ENCODE measurements around the gene MMP28. TPM values are rescaled to one million over a fixed set of nuclear protein-coding genes. Genes with fewer than 3 reads are reported as not detected.

MMP28 gene
- polyA plus RNA-seq, 2 of the 4 experiments (the other 2 are of a cell fraction): 6.6 to 6.7 TPM

GRCh38 chr17:35799942-35800341 lies 4.5 kb upstream of the MMP28 start:
- FAIRE-seq: no peak
- CTCF ChIA-PET: interaction anchor here (1.1 to 30.3 kb wide), 3 partner anchors 7 to 33 kb away, joined by 4 to 2039 read pairs (median 170); partner anchors contain the start of genes C17orf50, GAS2L2 and TAF15
- ATAC-seq: peak in 1 of 2 experiments; percentile 15; a peak in 2 of 6 replicates

DNA sequence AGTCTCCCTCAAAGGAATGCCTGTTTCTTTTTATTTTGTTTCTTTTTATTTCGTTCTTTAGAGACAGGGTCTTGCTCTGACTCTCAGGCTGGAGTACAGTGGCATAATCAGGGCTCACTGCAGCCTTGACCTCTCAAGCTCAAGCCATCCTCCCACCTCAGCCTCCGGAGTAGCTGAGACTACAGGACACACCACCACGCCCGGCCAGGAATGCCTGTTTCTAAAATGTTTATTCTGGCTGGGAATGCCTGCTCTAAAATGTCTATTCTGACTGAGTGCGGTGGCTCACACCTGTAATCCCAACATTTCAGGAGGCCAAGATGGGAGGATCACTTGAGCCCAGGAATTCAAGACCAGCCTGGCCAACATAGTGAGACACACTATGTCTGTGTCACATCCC lies 2.5 kb upstream of the MMP28 start:
- DNase-seq (ENCODE audit: low read depth in 1 of 2, low spot score in 1 of 2) (no peak), FAIRE-seq (no peak), ATAC-seq (no peak)
- CTCF ChIA-PET: interaction anchor here (10.3 to 30.3 kb wide), 2 partner anchors 9 to 29 kb away, joined by 170 to 2039 read pairs; partner anchors contain the start of genes C17orf50, GAS2L2 and TAF15
- WGBS (ENCODE audit: missing lambda C conversion rate): 58% methylated on average over 5 of the region's 5 CpGs
- POLR2A ChIA-PET: interaction anchor here (3.5 kb wide), 1 partner anchor 12 kb away, joined by 20 read pairs; the partner anchor contains the start of gene TAF15
- Histone ChIP-seq H3K4me3 (no peak overlapping the region), H3K9me3 (no peaks in the 10 kb centered on the region), H3K4me2 (no peak overlapping the region), H3K4me1 (peaks cover 13% of the 10 kb centered on the region), H3K27ac (no peak overlapping the region)
- TF ChIP-seq, protein P1, sequence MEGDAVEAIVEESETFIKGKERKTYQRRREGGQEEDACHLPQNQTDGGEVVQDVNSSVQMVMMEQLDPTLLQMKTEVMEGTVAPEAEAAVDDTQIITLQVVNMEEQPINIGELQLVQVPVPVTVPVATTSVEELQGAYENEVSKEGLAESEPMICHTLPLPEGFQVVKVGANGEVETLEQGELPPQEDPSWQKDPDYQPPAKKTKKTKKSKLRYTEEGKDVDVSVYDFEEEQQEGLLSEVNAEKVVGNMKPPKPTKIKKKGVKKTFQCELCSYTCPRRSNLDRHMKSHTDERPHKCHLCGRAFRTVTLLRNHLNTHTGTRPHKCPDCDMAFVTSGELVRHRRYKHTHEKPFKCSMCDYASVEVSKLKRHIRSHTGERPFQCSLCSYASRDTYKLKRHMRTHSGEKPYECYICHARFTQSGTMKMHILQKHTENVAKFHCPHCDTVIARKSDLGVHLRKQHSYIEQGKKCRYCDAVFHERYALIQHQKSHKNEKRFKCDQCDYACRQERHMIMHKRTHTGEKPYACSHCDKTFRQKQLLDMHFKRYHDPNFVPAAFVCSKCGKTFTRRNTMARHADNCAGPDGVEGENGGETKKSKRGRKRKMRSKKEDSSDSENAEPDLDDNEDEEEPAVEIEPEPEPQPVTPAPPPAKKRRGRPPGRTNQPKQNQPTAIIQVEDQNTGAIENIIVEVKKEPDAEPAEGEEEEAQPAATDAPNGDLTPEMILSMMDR (IDR thresholded peaks at IDR 0.05): no peak
- TF ChIP-seq ESRRA (IDR thresholded peaks at IDR 0.05; ENCODE audit: borderline replicate concordance, low read length): no peak
- TF ChIP-seq KDM1A (IDR thresholded peaks at IDR 0.05; ENCODE audit: low read depth): no peak
- no peak for TF ChIP-seq PHF8 (IDR thresholded peaks at IDR 0.05; ENCODE audit: borderline replicate concordance, low read depth)
- no peak for TF ChIP-seq FOXS1 (CRISPR knock-in tag; IDR thresholded peaks at IDR 0.05)
- TF ChIP-seq BHLHE40 (IDR thresholded peaks at IDR 0.05; ENCODE audit: low read depth, low read length): no peak
- no peak for TF ChIP-seq HEYL (CRISPR knock-in tag; IDR thresholded peaks at IDR 0.05)
- TF ChIP-seq JUNB (IDR thresholded peaks at IDR 0.05): no peak
- TF ChIP-seq HOXB13 (CRISPR knock-in tag; IDR thresholded peaks at IDR 0.05; ENCODE audit: low read depth): no peak
- no peak for TF ChIP-seq CHD2 (IDR thresholded peaks at IDR 0.05; ENCODE audit: low read length, partially characterized antibody)
- TF ChIP-seq, protein P2, sequence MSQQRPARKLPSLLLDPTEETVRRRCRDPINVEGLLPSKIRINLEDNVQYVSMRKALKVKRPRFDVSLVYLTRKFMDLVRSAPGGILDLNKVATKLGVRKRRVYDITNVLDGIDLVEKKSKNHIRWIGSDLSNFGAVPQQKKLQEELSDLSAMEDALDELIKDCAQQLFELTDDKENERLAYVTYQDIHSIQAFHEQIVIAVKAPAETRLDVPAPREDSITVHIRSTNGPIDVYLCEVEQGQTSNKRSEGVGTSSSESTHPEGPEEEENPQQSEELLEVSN (IDR thresholded peaks at IDR 0.05; ENCODE audit: borderline replicate concordance, low read depth): no peak
- TF ChIP-seq ATOH8 (CRISPR knock-in tag; IDR thresholded peaks at IDR 0.05; ENCODE audit: low read depth): no peak
- no peak for TF ChIP-seq KDM5A (IDR thresholded peaks at IDR 0.05)
- TF ChIP-seq HES2 (IDR thresholded peaks at IDR 0.05): no peak
- TF ChIP-seq ELK1 (IDR thresholded peaks at IDR 0.05; ENCODE audit: low read depth, low read length): no peak
- TF ChIP-seq NFE2L2 (conservative IDR thresholded peaks at IDR 0.05; ENCODE audit: low read length): no peak
- no peak for TF ChIP-seq RARB (CRISPR knock-in tag; IDR thresholded peaks at IDR 0.05)
- no peak for TF ChIP-seq ZFP36 (IDR thresholded peaks at IDR 0.05; ENCODE audit: borderline replicate concordance, partially characterized antibody)
- no peak for TF ChIP-seq CBX8 (IDR thresholded peaks at IDR 0.05)
- TF ChIP-seq FOSL2 (IDR thresholded peaks at IDR 0.05): no peak
- no peak for TF ChIP-seq FOSL2 (CRISPR knock-in tag; IDR thresholded peaks at IDR 0.05)

More at GRCh38 chr17:35799942-35800341, 4.5 kb upstream of the MMP28 start:
- Histone ChIP-seq H3K4me2 (peak overlapping the region; percentile 25; the same call in 2 of the 3 replicates), H3K4me3 (no peak overlapping the region), H3K27ac (peak overlapping the region; percentile 37 to 43; a peak in 4 of 6 replicates), H3K9me3 (no peaks in the 10 kb centered on the region), H3K4me1 (peaks cover 18% of the 10 kb centered on the region)
- peak; percentile 46 to 50 for DNase-seq (ENCODE audit: low read depth in 1 of 2, low spot score in 1 of 2)
- POLR2A ChIA-PET: interaction anchor here (0.6 to 3.5 kb wide), 4 partner anchors 10 to 36 kb away, joined by 3 to 20 read pairs (median 4); partner anchors contain the start of gene TAF15
- TF ChIP-seq NPAS2 (CRISPR knock-in tag; IDR thresholded peaks at IDR 0.05; ENCODE audit: borderline replicate concordance) (no peak), POLR2AphosphoS2 (conservative IDR thresholded peaks at IDR 0.05; ENCODE audit: low read length) (no peak), HOXB5 (CRISPR knock-in tag; IDR thresholded peaks at IDR 0.05) (no peak), RARB (CRISPR knock-in tag; IDR thresholded peaks at IDR 0.05) (no peak), FOSB (CRISPR knock-in tag; IDR thresholded peaks at IDR 0.05) (no peak), MAFK (IDR thresholded peaks at IDR 0.05; ENCODE audit: partially characterized antibody) (no peak), CBX2 (IDR thresholded peaks at IDR 0.05; ENCODE audit: borderline replicate concordance, low read depth) (no peak), BCL3 (IDR thresholded peaks at IDR 0.05) (no peak), MYC (IDR thresholded peaks at IDR 0.05; ENCODE audit: borderline replicate concordance, low read length) (no peak), TFCP2L1 (CRISPR knock-in tag; IDR thresholded peaks at IDR 0.05) (no peak), HES2 (IDR thresholded peaks at IDR 0.05) (no peak)

All from A549 (cell line).